Stimulated activated CD4-positive, alpha-beta T cell treated with anti-CD3 and anti-CD28 coated beads, Interleukin-12 subunit alpha, Interleukin-12 subunit beta, amount 100 ng/mL, for 48 hours (primary cell): ENCODE measurements around the gene SEMA6A.

Experiments used
- DNase-seq, 3 donors: peaks; one replicate each; pipeline ENCODE4 v3.0.0-alpha.2; 2020; ENCODE audit warnings: low read depth in 2 of 3, low spot score in 1 of 3

The SEMA6A gene

DNA sequence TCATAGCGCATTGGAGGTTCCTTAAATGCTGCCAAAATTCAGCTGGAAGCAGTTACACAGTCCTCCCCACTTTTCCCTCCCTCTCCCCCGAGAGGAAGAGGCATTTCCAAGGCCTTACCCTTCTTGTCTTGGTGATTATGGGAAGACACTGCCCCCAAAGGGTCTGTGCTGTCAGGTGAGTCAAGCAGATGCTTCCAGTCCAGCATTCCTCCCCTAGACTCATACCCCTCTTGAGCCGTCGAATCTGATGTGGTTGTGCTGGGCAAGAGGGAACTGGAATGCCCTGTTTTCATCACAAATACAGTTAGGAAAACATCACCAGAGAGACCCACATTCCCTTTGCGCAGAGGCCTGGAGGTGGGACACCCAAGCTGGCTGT lies 107.2 kb downstream of the SEMA6A start:
- DNase-seq = no peak

DNA sequence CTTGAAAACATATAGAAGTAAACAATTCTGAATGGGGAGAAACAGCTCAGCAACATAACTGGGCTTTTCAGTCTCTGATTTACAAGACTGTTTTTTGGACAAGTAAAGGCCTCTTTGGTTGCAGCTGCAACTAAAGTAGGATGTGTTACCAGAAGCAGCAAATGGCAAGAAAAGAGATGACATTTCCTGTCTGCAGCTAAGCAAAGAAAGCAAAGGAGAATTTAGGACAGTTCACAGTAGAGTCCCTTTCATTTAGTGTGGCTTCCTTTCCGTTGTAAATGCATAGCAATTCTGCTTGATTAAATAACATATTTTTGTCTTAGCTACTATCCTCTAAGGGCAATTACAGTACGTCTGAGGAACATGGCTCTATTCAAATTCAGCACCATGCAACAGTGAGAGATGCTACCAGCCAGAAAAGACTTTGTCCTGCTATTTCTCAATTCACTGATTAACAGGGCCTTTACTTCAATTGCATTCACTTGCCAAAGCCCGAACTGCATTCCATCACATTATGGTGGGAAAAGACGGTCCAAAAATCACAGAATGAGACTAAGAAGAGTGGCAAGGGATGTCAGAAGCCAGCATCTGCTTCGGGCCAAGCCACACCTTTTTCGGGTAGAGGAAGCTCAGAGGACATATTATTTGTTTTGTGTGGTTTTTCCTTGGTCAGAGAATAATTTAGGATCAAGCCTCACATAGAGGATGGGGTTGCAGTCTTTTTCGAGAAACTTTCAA lies 107.7 kb downstream of the SEMA6A start:
- no peak for DNase-seq

DNA sequence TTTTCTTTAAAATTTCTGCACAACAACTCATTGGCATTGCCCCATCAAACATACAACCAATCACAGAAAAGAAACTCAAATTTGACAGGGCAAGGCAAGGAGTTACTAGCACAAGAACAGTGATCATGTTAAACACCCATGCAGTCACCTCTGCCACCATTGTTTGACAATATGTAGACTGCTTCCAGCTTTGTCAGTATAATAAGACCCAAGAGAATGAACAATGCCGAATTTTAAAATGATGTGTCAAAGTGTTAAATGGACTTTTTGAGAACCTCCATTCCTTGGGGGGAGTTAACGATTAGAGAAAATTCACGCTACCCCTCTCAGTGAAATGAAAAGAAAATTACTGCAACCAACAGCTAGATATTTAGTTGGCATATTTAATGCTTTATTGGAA lies 109.2 kb downstream of the SEMA6A start:
- DNase-seq = no peak

DNA sequence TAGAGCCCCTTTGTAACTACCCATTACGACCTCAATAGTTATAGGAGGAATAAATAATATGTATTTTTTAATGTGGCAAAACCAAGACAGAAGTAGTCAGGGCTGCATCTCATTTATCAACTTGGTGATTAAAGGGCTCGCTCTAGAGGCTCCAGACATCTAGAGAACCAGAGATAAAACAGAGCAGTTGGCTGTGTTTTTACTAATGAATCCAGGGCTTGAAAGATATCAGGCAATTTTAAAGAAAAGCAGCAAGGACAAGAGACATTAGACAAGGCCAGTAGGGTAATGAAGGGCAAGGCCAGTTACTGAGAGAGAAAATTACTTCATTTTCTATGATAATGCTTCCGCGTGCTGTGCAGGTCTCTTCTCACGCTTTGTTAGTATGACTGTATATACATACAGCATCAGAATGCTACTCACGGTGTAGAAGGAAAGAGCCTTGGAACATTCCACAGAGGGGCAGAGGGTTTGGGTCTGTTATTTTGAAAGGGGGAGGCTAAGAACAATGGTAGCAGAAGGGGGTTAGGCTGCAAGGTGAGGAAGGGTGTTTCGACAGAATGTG lies 110.4 kb downstream of the SEMA6A start:
- DNase-seq = no peak

DNA sequence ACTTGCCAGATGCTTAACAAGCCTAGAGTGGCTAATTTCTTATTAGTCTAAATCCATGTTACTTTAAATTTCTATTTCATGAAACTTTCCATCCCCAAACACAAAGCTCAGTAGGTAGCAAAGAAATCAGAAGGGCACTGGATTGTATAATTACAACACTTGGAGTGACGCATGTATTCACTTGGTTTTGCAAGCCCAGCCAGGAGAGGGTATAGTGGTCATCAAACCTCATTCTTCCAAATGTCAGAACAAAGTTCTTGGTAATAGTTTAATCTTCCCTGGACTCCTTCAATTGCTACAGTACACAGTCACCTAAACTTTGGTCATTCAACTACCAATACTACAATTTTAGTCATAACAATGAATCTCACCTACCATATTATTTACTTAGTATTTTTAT lies 112.1 kb downstream of the SEMA6A start:
- no peak for DNase-seq

DNA sequence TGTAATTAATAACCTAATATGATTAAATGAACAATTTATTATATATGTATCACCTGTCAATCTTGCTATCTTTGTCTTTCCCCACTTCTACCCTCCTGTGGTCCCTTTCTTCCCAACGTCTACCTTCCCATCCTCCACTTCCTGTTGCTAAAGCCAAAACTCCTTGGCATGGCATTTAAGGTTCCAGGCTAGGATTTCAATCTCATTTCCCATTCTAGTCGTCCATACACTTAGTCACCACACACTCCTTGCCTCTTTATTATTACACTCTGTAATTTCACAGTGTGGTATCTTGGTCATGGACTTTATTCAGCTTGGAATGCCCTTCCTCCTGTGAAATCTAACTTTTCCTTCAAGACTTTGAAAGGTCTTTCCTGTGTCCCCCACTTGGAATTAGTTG lies 115.3 kb downstream of the SEMA6A start:
- DNase-seq = no peak

DNA sequence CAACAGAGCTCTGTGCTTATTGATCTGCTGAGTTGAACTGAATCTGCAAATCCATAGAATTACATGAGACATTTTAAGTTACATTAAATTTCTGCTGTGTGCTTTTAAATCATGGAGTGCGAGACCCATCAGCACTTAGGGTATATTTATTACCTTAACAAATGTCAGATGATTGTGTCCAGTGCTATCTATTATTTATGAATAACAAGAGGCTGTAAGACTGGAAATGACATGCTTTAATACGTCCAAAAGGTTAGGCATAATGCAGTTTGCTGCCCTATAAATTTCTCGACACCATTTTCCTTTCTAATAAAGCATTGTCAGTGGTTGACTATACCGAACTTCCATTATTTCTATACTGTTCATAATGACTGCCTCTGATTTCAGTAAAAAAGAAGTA lies 117.6 kb downstream of the SEMA6A start:
- no peak for DNase-seq

DNA sequence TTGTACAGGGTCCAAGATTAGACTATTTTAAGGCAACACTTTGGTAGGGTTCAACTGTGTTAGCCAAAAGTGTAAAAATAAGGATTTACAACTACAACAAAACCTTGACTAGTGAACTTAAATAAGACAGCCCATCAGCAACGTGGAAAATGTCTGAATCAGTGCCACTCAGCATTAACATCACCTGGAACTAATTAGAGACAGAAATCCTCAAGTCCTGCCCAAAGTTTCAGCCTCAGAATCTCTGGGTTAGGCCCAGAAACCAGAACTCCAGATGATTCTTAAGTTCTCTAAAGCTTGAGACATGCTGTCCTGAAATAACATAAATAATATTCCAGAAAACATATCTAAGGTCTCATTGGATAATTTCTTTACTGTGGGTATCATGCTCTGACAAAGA lies 118.6 kb downstream of the SEMA6A start:
- DNase-seq = no peak

DNA sequence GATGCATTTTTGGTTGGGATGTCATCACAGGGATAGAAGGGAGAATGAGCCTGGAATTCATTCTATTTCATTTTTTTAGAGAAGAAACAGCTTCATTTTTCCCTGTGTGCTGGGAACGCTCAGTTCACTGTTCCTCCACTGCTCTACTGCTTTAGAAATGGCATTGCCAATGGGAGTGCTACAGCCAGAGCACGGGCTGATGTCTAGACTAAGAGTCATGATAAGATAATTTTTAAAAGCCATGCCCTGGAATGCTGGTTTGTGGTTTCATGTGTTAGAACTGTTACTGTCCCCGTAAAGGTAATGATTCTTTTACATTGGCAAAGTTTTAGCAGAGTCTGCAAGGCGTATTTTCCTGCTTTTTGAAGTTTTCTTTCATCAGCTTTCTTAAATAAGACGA lies 119.6 kb downstream of the SEMA6A start:
- no peak for DNase-seq

DNA sequence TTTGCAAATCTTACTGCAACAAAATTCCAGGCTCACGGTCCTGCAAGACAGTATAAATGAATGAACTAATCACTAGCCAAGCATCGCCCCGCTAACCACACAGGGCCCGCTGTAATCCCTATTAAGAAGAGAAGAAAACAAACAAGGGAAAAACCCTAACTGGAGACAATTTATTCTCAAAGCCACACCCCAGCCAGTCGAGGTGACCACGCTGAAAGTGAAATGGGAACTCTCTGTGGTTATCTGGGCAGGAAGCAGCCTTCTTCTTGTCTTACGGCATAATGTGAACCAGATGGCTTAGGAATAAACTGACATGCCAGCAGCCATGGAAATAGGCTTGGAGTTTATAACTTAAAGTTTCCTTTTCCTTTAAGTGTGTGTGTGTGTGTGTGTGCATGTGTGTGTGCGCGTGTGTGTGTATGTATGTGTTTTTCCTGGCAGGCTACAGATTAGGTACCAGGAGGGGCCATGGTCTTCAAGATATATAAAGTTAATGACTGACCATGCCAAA lies 120.2 kb downstream of the SEMA6A start:
- no peak for DNase-seq

DNA sequence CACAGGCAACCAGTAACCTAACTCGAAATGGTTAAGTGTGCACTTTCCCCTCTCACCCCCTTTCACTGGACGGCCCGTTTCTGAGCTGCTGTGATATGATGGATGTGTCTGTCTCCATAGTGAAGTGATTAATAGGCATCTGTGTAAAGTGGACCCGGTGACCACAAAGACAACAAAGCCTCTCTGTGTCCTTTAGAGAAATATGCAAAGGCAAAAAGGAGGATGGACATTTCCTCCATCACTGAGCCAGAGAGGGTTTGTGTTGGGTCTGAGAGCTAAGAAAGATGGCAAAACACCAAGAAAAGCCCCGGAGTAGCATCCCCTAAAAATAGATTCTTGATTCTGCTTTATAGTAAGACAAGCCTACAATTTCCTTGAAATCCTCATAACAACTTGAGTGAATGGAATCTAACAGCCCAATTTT lies 120.6 kb downstream of the SEMA6A start:
- DNase-seq = no peak

DNA sequence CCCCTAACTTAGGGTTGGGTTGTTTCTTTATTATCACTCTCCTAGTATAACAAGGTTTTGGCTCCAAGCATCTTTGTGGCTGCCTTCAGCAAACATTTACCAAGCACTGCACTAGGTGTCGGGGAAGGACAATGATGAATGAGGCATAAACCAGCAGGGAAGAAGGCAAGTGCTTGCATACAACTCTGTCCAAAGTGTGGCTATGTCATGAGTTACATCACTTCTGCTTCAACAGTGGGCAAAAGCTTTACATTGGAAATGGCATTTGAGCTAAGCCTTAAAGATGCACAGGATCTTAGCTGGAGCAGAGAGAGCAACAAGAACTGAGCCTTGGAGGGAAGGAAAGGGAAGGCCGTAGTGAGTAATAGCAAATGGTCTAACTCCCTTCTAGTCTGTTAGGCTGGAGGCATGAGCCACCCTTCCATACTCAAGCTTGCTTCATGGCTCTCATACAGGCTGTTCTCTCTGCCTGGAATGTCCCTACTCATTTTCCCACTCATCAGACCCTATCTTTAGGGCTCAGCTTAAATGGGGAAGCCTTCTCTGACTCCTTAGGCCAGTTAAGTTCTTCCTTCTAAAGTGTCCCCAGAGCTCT lies 121.8 kb downstream of the SEMA6A start:
- no peak for DNase-seq

DNA sequence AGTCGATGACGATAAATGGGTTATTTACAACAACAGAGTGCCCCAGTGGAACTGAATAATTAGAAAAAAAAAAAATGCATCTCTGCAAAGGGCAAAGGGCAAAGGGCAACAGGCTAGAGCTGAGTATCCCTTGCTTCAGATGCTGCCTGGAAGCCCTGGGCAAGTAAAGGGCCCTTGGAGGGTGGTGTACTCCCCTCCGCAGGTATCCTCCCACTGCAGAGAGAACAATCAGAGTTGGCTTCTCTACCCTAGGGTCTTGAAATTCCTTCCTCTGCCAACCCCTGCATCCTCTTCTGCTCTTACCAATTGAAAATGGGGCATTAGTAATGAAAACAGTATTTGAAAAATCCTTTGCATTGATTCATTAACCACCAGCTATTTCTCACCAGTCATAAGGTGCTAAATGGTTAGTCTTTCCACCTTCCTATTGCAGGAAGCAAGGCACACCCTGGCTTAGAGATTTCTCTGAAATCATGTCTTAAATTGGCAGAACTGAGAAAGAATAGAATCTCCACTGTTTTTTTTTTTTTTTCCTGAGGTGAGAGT lies 122.6 kb downstream of the SEMA6A start:
- DNase-seq = no peak

DNA sequence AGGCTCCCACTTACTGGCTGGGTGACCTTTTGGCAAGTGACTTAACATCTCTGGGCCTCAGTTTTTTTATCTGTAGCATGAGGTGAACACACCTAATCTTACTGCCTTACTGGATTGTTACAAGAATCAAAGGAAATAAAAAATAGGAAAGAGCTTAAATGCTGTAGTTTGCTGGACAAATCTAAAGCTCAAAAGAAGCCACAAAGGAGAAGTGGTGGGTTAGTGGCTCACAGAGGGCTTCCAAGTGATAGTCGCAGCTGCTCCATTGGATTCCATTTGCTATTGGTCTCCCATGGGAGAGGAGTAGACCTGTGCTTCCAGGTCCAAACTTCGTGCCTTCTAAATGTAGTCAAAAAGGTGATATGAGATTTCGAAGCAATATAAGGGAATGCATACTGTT lies 123.6 kb downstream of the SEMA6A start:
- no peak for DNase-seq

DNA sequence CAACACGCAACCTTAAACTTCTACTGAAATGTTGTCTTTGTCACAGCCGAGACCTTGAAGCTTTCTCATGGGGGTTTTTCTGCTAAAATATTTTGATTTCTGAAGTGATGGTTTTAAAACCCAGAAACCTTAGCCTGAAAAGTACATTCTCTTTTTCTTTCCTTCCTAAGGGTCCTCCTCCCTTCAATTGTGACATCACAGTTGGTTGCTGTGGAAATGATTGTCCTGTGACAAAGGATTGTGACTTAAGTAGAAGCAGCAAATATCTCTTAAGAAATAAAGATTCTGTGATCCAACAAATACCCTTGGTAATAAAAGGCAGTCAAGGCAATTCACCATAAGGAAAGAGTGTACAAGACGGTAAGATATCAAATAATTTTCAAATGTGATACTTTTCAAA lies 125.2 kb downstream of the SEMA6A start:
- no peak for DNase-seq

DNA sequence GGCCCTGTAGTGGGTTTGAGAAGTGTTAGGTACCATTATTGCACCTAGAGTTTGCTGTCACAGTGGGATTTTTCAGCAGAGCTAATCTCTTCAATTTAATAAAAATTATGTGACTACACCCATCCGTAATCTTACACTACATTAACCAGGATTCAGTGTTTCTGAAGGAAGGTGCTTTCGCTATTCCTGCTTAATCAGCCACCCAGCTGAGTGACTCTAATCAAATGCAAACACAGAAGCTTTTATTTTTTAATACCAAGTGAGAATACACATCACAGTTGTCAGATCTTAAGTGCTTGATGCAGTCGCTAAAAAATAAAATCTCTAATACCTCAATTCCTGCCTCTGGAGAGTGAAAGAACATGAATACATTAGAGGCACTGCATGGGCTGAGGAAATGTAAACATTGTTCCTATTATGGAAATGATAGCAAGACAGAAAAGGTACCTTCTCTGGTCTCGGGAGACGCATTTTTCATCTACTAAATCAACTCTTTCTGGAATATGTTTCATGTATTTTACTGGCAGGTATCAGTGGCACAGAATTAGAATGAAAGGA lies 125.7 kb downstream of the SEMA6A start:
- no peak for DNase-seq

DNA sequence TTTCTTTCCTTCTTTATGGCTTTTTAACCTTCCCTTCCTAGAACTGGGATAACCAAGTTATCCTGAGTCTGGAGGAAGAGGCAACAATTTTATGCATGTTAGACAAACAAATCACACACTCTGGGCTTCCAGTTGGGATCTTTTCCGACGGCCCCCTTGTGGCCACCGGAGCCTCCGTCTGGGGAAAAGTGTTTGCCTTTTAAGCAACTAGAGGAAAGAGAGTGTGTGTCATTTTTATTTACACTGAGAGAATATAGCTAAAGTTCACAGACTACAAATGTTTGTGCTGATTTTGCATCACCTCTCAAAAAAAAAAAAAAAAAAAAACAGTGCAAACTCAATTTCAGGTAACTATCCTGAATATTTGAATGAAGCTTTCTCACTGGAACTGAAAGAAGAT lies 126.2 kb downstream of the SEMA6A start:
- no peak for DNase-seq

DNA sequence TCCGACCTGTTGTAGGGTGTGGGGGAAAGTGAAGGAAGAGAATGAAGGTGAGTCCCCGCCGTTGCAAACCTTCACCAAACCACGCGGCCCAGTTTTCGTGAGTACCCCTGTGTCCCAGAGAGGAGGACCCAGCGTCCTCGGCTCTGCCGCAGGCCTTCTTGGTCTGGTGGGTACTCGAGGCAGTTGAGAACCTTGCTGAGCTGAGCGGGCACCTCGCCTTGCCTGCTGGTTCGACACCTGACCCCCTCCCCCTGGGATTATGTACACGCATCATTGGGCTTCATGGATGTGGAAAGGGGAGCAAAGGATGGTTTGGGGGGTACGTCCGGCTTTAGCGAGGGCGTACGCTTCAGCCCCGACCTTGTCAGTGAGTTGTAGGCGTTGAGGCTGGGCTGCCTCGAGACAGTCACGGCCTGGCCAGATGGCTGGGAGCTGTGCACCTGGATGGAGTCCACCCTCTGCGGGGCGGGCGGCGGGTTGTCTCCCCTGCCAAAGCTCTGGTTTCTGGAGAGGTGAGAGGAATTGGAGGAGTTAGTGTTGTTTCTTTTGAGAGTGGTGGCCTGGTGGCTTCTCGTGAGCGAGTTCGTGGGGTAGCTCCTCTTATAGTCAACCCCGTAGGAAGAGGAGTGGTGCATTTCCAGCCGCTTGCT lies 128.1 kb downstream of the SEMA6A start:
- DNase-seq = no peak

DNA sequence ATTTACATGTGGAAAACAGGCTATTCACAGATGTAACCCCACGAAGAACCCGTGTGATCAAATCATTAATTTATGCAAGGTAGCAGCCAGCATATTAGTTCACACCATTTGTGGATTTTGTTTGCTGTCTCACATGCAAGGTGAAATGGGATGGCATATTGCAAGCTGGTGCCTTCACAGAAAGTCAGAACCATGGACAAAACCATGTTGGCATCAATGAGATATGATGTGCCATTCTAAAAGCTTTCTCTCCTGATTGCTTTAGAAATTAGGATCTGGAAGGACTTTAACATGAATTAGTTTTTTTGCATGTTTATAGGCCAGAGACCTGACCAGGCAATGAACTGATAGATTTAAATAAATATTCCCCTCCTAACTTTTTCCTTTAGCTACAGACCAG lies 129.3 kb downstream of the SEMA6A start:
- no peak for DNase-seq

DNA sequence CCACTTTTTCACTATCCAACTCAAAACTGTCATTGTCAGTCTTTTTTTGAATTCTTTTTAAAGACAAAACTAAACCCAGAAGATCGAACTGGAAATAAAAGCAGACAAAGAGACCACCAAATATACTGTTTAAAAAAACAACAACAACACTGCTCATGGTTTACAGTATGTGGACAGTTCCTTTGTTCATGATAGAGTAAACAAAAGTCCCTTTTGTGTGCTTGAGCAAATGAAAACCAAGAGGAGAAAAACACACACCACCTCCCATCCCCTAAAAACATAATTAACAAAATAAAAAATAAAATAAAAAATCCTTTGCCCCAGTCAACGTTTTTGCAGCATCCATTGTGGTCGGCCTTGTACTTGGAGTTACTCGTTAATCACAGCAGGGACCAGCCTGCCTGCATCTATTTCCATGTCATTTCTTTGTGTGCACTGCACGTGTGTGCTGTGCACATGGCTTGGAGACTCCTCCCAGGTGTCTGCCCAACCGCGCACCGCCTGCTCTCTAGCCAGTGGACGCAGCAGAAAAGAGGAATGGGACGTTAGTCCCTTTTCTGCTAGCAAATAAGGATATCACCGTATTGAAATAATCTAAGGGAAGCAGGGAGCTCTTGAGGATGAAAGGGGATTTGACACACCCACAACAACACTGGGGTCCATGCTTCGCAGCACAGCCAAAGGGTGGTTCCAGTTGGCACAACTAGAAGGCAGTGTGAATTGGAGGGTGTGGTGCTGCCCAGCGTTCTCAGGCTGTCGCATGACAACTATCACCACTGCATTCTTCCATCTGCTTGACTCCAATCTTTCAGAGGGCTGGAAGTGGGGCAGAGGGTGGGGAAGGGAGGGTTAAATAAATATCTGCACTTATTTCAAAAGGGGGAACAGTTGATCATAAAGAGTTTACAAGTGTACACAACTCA lies 130.0 kb downstream of the SEMA6A start:
- no peak for DNase-seq
